GM19239 (cell line): Measurements from ENCODE around the gene PLA2G1B.
"Not testable (repeated sequence)": the region's sequence is repeated elsewhere in the genome, so short reads cannot be mapped to it uniquely, and the experiment has no call there.

ENCODE experiments used
- DNase-seq: peaks from one replicate; pipeline ENCODE4 v3.0.0; 2011; ENCODE audit warnings: low spot score; ENCODE audit not compliant: insufficient read length
- FAIRE-seq: peaks from 2 replicates; lab custom pipeline; 2011; peaks lifted over from hg19 to GRCh38; lab: Jason Lieb, UNC

The PLA2G1B gene

DNA sequence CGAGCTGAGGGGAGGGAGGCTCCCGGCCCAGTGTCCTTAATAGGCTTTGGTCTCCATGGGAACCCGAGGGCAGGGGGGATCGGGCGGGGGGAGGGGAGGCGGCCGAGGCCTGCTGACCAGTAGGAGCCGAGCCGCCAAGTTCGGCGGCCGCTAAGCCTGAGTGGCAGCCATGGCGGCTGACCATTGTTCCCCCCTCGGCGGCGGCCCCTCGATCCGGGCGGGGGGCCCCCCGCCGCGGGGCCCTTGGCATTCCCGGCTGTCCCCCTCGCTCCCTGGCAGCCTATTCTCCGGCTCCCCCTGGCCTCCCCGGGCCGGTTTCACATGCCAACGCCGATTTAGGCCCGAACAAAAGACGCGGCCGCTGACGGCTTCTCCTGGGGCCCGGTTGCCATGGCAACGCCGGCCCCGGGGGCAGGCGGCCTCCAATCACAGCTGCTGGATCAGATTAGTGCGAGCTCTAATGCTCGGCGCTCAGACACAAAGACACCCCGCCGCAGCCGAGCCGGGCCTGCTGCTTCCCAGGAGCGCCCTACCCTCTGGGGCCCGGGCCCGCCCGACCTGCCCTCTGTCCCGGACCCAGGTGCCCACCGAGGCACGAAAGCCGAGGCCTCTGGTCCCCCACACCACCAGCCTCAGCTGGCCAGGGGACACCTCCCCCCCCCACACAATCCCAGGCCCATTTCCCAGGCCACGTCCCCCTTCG is 34.1 kb upstream of the PLA2G1B start:
- FAIRE-seq (no peak), DNase-seq (no peak)

DNA sequence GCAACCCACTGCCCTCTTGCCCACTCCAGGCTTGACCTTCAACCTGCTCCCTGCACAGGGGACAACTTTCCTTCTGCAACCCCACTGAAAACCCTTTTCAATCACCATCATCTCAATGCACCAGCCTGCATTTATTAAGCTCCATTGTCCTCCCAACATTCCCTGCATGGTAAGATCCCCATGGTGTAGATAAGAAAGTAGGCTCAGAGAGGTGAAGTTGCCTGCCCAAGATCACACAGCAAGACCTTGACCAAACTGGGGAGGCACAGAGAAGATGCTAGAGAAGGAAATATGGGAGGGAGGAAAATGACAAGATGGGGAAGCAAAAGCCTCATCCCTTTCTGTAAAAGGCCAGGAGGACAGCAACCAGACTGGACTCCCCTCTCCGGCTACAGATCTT is 31.5 kb upstream of the PLA2G1B start:
- DNase-seq (no peak), FAIRE-seq (no peak)

DNA sequence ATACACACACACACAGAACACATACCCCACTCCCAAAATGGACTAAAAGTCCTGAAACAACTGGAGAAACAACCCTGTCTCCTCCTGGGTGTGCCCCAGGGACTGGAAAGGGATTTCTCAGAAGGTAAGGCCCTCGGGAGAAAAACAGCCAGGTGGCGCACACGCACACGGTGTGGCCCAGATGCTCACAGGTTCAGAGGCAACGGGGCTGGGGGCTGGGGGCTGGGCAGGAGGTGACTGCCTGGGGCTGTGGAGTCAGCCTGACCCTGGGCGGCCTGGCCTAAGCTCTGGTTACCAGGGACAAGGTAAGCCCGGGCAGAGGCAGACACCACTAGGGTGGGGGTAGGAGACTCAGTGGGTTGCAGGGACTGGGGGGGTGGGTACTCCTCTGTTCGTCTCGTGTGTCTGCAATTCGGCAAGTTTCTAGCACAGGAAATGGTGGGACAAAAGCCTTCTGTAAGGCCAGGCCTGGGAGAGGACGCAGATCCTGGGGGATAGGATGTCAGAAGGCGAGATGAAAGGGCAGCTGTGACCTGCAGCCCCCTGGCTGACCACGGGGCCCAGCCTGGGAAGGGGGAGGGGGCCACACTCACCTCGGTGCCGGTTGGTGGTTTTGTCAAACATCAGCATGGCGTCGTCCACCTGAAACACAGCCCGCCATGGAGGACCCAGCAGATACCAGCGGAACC is 31.0 kb upstream of the PLA2G1B start:
- FAIRE-seq (no peak), DNase-seq (no peak)

DNA sequence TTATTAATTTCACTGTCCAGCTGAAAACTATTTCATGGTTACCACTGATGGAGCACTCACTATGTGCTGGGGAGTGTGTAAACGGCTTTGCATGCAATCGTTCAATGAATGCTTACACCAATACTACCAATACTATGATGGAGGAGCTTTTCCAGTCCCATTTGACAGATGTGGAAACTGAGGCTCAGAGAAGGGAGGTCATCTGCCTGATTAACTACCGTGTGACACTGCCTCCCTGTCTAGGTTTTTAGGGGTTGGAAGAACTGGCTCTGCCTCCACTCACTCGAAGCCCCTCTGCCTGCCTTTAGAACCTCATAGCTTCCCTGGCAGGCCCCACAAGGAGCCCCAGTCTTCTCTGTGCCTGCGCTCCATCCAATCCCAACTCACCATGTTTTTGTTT is 29.5 kb upstream of the PLA2G1B start:
- FAIRE-seq (no peak), DNase-seq (no peak)

DNA sequence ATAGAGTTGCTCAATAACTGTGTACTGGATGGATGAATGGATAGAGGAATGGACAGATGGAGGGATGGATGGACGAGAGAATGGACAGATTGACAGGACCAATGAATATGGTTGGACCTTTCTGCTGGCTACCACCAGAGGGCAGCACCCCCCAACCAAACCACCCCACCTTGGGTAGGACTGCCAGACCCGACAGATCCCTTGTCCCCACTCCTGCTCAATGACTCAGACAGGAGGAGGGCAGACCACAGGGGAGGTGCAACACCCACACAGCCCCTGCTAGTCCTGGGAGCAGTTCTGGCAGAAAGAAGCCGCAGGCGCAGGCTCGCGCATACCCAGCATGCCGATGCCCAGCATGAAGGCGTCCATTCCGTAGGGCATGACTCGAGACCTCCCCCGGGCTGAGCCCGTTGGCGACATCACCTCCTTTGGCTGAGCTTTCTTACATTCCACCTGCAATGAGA is 29.0 kb upstream of the PLA2G1B start:
- FAIRE-seq (peak; percentile 89), DNase-seq (peak; percentile 95)

DNA sequence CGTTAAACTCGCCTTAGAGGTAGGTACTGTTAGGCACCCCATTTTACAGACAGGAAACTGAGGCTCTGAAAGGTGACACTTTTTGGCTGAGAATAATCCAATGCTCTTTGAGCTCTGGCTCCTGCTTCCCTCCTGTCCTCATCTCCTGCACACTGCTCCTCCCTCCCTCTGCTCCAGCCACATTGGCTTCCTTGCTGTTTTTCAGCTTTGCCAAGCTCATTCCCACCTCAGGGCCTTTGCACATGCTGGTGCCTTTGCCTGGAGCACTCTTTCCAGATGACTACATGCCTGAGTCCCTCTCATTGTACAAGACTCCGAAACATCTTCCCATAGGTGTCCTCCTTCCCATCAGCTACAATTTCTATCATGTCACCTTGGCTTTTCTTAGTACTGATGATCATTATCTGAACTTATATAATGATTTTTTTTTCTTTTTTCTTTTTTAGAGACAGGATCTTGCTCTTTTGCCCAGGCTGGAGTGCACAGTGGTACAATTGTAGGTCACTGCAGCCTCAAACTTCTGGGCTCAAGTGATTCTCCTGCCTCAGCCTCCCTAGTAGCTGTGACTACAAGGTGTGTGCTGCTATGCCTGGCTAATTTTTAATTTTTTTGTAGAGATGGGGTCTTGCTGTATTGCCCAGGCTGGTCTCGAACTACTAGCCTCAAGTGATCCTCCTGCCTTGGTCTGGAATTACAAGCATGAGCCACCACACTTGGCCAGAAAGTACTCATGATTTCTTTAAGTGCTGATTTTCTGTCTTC is 26.2 kb upstream of the PLA2G1B start:
- FAIRE-seq (no peak), DNase-seq (no peak)

DNA sequence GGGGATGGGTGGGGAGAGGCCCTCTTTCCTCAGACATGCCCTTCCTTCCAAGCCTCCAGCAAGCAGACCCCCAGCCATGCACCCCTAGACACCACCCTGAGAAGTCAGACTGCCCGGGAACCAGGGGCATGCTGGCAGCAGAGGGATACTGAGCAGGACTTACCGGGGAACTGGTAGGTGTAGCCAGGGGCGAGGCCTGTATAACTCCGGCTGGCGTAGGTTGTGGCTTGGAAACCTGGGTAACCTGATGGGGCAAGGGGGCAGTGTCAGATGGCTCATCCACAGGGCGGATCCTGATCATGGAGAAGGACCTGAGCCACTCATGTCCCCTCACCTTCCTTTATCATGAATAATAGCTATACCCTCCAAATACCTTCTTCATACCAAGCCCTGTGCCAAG is 25.6 kb upstream of the PLA2G1B start:
- no peak for DNase-seq
- no peak for FAIRE-seq

DNA sequence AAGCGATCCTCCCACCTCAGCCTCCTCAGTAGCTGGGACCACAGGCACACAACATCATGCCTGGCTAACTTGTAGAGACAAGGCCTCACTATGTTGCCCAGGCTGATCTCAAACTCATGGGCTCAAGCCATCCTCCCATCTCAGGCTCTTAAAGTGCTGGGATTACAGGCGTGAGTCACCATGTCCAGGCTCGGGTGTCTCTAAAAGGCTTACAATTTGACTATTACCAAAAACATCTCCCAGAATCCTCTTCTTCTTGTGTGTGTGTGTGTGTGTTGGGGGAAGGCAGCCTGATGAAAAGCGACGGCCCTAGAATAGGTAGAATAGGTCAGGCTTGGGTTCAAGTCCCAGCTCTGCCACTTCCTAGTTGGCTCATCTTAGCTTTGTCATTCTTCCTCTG is 24.5 kb upstream of the PLA2G1B start:
- no peak for DNase-seq
- no peak for FAIRE-seq

DNA sequence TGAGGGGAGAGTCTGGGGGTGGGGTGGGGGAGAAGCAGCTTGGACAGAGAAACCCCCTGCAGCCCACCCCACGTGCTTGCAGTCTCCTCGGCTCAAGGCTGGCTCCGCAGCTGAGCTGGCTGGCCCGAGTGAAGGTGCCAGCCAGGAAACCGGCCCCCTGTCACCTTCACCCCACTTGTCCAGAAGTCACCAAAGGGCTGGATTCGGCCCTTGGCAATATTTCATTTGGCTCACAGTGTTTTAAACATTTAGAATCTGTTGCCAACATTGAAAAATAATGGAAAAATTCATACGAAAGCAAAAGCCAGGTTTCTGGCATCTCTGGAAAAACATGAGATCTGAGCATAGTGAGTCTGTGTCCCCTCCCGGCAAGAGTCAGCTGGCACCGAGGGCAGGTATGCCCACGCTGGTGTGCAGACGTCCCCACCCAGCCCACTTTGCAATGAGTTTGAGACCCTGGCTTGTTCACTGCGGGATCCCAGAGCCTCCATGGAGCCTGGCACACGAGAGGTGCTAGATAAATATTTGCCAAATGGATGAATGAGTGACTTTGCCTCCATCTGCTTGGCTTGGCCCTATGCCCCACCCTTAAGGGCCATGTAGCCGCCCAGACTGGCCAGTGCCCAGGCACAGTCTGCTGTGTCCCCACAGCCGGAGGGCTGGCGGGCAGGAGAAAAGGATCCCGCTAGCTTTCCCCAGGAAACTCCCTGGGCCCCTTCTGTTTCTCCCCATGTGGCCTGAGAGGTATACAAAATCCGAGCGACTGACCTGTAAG is 23.2 kb upstream of the PLA2G1B start:
- no peak for DNase-seq
- no peak for FAIRE-seq

DNA sequence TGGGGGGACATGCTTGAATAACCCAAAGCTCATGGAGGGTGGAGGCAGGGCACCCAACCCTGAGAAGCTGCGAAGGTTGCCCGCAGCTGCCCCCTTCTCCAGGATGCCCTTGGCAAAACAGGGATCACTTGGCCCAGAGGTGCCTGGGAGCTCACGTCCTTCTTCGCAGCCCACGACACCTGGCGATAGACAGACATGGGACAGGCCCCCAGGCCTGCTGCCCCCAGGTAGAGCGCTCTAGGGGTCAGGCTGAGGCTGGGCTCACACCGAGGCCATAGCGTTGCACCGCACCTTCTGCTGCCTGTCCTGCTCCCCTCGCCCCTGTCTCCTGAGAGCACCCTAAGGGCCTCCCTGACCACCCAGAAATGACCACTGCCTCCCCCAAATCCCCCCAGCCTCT is 20.2 kb upstream of the PLA2G1B start:
- no peak for DNase-seq
- no peak for FAIRE-seq

DNA sequence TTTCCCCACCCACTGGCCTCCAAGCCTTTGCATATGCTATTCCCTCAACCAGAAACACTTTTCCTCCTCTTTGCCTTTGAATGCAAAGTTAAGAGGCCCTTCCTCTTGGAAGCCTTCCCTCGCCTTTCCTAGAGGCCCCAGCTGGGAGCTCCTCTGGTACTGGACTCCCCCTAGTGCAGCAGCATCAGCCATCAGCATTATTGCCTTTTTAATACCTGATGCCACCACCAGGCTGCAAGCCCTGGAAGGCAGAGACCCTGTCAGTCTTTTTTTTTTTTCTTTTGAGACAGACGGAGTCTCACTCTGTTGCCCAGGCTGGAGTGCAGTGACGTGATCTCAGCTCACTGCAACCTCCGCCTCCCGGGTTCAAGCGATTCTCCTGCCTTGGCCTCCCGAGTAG is 19.1 kb upstream of the PLA2G1B start:
- no peak for FAIRE-seq

DNA sequence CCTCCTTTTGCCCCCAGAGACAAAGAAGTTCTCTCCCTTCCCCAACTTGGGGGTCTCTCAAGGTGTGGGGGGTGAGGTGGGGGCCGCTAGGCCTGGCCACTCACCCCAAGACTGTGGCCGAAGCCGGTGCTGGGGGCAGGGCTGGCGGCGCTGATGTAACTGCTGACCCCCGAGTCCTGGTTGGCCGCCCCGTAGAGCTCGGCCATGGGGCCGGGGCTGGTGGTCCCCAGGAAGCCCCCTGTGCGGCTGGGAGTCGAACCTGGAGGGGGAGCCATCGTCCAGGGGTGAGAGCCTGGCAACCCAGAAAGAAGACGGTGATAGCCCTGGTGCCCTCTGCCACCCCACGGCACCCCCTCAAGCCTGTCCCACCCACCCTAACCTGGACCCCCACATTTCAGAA is 18.5 kb upstream of the PLA2G1B start:
- FAIRE-seq (no peak), DNase-seq (no peak)

More for the DNA sequence above, 19.1 kb upstream of the PLA2G1B start:
- DNase-seq: no peak

DNA sequence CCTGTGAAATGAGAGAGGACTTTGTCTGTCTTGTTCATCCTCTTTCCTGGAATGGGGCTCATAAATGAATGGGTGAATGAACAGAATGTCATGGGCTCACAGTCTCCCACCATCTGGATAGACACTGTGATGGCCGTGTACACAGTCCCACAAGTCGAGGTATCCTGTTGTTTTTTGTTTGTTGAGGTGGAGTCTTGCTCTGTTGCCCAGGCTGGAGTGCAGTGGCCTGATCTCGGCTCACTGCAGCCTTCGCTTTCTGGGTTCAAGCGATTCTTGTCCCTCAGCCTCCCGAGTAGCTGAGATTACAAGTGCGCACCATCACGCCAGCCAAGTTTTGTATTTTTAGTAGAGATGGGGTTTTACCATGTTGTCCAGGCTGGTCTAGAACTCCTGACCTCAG is 16.1 kb upstream of the PLA2G1B start:
- no peak for DNase-seq
- no peak for FAIRE-seq

DNA sequence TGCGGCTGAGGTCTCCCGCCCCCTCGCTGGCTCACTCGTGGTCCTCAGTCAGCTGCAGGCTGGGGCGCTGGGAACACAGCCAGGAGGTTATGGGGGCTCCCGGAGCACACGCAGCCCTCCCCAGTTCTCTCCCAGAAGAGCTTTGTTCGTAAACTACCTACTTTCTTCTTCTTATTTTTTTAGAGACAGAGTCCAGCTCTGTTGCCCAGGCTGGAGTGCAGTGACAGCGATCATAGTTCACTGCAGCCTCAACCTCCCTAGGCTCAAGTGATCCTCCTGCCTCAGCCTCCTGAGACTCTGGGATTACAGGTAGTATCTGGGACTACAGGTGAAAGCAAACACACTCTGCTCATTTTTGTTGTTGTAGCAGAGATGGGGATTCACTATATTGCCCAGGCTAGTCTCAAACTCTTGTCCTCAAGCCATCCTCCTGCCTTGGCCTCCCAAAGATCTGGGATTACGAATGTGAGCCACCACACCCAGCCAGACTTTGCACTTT is 15.5 kb upstream of the PLA2G1B start:
- FAIRE-seq (no peak), DNase-seq (no peak)

DNA sequence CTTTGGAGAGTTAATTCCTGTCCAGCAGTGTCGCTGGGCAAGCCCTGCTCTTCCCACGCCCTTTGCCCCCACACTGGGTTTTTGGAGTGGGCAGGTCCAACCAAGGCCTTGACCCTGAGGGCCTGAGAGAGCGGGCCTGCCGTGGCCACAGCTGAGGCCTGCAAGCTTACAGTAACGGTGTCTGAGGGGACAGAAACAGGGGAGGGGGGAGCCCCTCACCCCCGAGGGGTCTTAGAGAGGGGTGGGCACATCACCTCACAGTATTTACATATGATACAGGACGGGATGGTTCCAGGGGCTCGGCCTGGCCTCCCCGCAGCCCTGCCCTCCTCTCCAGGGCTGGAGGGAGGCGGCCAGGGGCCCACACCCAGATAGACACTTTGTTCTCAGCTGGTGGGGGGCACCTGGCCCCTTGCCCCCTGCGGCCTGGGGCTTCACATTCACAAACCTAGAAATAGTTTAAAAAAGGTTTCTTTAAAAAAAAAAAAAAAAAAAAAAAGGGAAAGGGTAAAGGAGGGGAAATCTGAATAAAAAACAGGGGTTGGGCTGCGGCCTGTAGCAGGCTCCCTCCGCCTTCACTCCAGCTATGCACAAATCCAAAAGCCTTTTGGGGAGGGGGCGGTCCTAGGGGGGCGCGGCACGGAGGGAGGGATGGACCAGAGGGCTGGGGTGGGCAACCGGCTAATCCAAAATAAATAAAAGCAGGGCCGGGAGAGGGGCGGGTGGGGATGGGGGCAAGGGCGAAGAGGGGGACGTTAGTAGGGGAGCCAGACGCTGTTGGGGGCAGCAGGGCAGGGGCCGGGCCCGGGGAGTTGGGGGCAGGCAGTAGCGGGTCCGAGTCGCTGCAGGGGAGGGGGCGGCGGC is 14.8 kb upstream of the PLA2G1B start:
- no peak for FAIRE-seq
- no peak for DNase-seq

DNA sequence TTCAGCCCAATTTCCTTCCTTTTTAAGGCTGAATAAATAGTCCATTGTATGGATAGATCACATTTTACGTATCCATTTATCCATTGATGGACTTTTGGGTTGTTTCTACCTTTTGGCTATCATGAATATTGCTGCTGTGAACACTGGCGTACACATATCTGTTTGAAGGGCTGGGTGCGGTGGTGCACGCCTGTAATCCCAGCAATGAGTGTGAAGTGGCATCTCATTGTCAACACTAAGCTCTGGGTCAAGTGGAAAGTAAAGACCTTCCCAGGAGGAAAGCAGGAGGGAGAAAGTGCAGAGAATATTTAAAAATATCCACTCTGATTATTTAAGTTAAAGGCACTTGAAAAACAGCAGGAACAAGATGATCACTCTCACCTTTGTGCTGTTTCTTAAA is 11.7 kb upstream of the PLA2G1B start:
- no peak for FAIRE-seq

DNA sequence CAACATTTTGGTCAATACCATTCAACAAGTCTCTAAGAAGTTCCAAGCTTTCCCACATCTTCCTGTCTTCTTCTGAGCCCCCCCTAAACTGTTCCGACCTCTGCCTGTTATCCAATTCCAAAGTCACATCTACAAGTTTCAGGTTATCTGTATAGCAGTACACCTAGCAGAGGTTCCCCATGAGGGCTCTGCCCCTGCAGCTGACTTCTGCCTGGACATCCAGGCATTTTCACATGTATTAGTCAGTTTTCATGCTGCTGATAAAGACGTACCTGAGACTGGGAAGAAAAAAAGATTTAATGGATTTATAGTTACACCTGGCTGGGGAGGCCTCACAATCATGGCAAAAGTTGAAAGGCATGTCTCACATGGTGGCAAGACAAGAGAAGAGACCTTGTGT is 10.2 kb upstream of the PLA2G1B start:
- no peak for DNase-seq
- no peak for FAIRE-seq

More for the DNA sequence above, 11.7 kb upstream of the PLA2G1B start:
- DNase-seq: no peak

DNA sequence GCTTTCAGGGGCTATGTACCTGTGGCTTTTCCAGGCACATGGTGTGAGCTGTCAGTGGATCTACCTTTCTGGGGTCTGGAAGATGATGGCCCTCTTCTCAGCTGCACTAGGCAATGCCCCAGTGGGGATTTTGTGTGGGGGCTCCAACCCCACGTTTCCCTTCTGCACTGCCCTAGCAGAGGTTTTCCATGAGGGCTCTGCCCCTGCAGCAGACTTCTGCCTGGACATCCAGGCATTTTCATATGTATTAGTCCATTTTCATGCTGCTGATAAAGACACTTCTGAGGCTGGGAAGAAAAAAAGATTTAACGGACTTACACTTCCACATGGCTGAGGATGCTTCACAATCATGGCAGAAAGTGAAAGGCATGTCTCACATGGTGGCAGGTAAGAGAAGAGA is 8.8 kb upstream of the PLA2G1B start:
- not testable (repeated sequence) for DNase-seq, FAIRE-seq

DNA sequence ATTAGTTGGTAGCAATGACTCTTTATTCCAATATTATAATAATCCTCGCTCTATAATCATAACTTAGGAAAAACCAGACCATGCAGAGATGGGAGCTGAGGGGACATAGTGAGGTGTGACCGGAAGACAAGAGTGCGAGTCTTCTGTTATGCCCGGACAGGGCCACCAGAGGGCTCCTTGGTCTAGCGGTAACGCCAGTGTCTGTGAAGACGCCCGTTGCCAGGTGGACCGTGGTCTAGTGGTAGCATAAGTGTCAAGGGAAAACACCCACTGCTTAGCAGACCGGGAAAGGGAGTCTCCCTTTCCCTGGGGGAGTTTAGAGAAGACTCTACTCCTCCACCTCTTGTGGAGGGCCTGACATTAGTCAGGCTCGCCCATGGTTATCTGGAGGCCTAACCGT is 7.9 kb upstream of the PLA2G1B start:
- not testable (repeated sequence) for DNase-seq
- FAIRE-seq: peak; percentile 60
